A673 (cell line): ENCODE data around the gene APBA3. TPM values are rescaled to one million over a fixed set of nuclear protein-coding genes. Genes with fewer than 3 reads are reported as not detected.

ENCODE experiments used
- BruUV-seq: library from RNA; stranded (reverse); fragments of 400-500 nt; replicated peaks from 2 replicates; lab custom pipeline; 2021; lab: Mats Ljungman, UMichigan
- CTCF ChIA-PET: fragments of 300-600 bp; sonication (Branson Sonifier 250); formaldehyde crosslinking; loops from one replicate; lab custom pipeline; 2022; ENCODE audit warnings: antibody characterized with exemption; lab: Charles Lee
- POLR2A ChIA-PET: fragments of 300-600 bp; sonication (Branson Sonifier 250); formaldehyde crosslinking; loops from one replicate; lab custom pipeline; 2022; ENCODE audit warnings: antibody characterized with exemption; ENCODE audit not compliant: low non-redundant PET; lab: Charles Lee
- DNase-seq: peaks from one replicate; pipeline ENCODE4 v3.0.0-alpha.2; 2015; ENCODE audit warnings: low spot score
- H3K27ac ChIP-seq: fragments of 200-600 bp; sonication (generic); 2 replicates; pipeline ENCODE4 v1.5.1; 2016; ENCODE audit warnings: mixed run types, low read depth, mild to moderate bottlenecking, mixed read lengths, antibody characterized with exemption, low read length; ENCODE audit not compliant: poor library complexity, severe bottlenecking
- H3K27me3 ChIP-seq: fragments of 200-600 bp; sonication (generic); replicated peaks from 2 replicates; pipeline ENCODE4 v1.6.1; 2017; ENCODE audit warnings: mixed run types, low read depth, mild to moderate bottlenecking, mixed read lengths, antibody characterized with exemption, low read length; ENCODE audit not compliant: insufficient read depth, poor library complexity
- H3K36me3 ChIP-seq: fragments of 200-600 bp; sonication (generic); 2 replicates; pipeline ENCODE4 v1.6.1; 2016; ENCODE audit warnings: mixed run types, mild to moderate bottlenecking, mixed read lengths, antibody characterized with exemption, low read length; ENCODE audit not compliant: insufficient read depth, poor library complexity, severe bottlenecking
- H3K4me1 ChIP-seq: fragments of 200-600 bp; sonication (generic); 2 replicates; pipeline ENCODE4 v1.6.1; 2017; ENCODE audit warnings: mixed run types, mild to moderate bottlenecking, mixed read lengths, antibody characterized with exemption, low read length; ENCODE audit not compliant: insufficient read depth, poor library complexity, severe bottlenecking
- H3K4me3 ChIP-seq: fragments of 200-600 bp; sonication (generic); 2 replicates; pipeline ENCODE4 v1.5.1; 2016; ENCODE audit warnings: low read depth, mixed run types, mild to moderate bottlenecking, mixed read lengths, low read length; ENCODE audit not compliant: poor library complexity, severe bottlenecking
- H3K9me3 ChIP-seq: fragments of 200-600 bp; sonication (generic); 2 replicates; pipeline ENCODE4 v1.6.1; 2016; ENCODE audit warnings: mixed run types, low read depth, mild to moderate bottlenecking, mixed read lengths, antibody characterized with exemption, low read length; ENCODE audit not compliant: poor library complexity, severe bottlenecking
- EZH2 ChIP-seq: fragments of 200-600 bp; sonication (generic); IDR thresholded peaks from 2 replicates; pipeline ENCODE4 v1.6.1; 2017; ENCODE audit warnings: borderline replicate concordance, low read depth, mild to moderate bottlenecking, mixed read lengths, antibody characterized with exemption, low read length; ENCODE audit not compliant: poor library complexity, severe bottlenecking
- intact Hi-C: fragments of 100-400 bp; cut with micrococcal nuclease; formaldehyde crosslinking; loops from one replicate; pipeline ENCODE4 v1.10.0; 2022; ENCODE audit not compliant: unreplicated experiment
- total RNA-seq: library from RNA; stranded (reverse); gene quantifications from 2 replicates; pipeline ENCODE4 v1.2.3, GENCODE V29; 2021
- TF ChIP-seq, protein P1 (sequence below): fragments of 300-800, 200-600 bp; sonication (generic); conservative IDR thresholded peaks from 2 replicates; pipeline ENCODE4 v1.5.1; 2017; ENCODE audit warnings: low read depth, mild to moderate bottlenecking, antibody characterized with exemption, low read length, moderate library complexity, mixed read lengths

APBA3 gene
- total RNA-seq, 1 experiment from 2014 or later: 30.0 TPM

DNA sequence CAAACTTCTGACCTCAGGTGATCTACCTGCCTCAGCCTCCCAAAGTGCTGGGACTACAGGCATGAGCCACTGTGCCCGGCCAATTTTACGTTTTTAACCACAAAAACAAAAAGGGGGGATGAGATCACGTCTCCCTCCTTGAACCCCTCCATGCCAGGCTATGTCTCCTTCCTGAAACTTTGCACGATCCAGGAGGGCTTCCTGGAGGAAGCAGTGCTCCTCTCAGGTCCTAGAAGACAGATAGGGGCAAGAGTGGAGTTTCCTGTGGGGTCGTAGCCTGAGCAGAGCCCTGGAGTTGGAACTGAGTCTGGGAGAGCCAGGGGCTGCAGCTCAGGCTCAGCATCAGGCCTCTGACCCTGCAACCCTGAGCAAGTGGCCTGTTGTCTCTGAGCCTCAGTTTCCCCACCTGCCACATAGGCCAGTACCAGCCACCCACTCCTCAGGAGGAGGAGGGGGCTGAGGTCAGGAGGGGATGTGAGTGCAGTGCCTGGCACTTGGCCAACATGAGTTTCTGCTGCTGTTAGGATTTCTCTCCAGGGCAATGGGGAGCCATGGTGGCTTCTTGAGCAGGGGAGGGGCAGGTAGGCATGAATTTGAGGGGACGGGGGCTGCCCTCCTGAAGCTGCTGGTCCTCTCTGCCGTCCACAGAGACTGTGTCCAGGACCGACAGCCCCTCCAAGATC lies 16.0 kb downstream of the APBA3 start:
- ChIA-PET POLR2A (no interaction called here), CTCF (no interaction called here)
- Histone ChIP-seq H3K4me3 (no peak overlapping the region), H3K27ac (no peak overlapping the region), H3K36me3 (peaks cover 5% of the 10 kb centered on the region), H3K27me3 (no peaks in the 10 kb centered on the region), H3K4me1 (no peaks in the 10 kb centered on the region), H3K9me3 (no peaks in the 10 kb centered on the region)
- no peak for DNase-seq
- BruUV-seq: no TSS peak
- intact Hi-C loops: no loop called here
- TF ChIP-seq EZH2: no peak
- TF ChIP-seq, protein P1, sequence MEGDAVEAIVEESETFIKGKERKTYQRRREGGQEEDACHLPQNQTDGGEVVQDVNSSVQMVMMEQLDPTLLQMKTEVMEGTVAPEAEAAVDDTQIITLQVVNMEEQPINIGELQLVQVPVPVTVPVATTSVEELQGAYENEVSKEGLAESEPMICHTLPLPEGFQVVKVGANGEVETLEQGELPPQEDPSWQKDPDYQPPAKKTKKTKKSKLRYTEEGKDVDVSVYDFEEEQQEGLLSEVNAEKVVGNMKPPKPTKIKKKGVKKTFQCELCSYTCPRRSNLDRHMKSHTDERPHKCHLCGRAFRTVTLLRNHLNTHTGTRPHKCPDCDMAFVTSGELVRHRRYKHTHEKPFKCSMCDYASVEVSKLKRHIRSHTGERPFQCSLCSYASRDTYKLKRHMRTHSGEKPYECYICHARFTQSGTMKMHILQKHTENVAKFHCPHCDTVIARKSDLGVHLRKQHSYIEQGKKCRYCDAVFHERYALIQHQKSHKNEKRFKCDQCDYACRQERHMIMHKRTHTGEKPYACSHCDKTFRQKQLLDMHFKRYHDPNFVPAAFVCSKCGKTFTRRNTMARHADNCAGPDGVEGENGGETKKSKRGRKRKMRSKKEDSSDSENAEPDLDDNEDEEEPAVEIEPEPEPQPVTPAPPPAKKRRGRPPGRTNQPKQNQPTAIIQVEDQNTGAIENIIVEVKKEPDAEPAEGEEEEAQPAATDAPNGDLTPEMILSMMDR: no peak

DNA sequence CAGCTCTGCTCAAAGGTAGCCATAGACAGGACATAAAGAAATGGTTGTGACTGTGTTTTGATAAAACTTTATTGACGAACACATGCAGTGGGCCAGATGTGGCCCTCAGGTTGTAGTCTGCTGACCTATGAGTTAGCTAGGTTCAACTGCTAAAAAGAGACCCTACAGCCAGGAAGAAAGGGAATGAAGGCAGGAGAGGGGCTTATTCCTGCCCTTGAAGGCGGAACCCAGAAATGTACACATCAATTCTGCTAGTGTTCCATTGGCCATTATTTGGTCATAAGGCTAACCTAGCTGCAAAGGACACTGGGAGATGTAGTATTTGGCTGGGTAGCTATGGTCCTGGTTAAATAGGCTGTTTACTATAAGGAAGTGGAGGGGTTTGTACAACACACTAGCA lies 18.0 kb downstream of the APBA3 start:
- H3K27me3 ChIP-seq: no peaks in the 10 kb centered on the region
- ChIA-PET CTCF (no interaction called here), POLR2A (no interaction called here)
- no peaks in the 10 kb centered on the region for H3K4me1 ChIP-seq
- peak; percentile 51 for DNase-seq
- BruUV-seq: no TSS peak
- no peaks in the 10 kb centered on the region for H3K36me3 ChIP-seq
- no peaks in the 10 kb centered on the region for H3K9me3 ChIP-seq
- no peak overlapping the region for H3K27ac ChIP-seq
- no peak overlapping the region for H3K4me3 ChIP-seq
- TF ChIP-seq, protein P1: no peak
- no peak for TF ChIP-seq EZH2
- intact Hi-C loops: no loop called here

DNA sequence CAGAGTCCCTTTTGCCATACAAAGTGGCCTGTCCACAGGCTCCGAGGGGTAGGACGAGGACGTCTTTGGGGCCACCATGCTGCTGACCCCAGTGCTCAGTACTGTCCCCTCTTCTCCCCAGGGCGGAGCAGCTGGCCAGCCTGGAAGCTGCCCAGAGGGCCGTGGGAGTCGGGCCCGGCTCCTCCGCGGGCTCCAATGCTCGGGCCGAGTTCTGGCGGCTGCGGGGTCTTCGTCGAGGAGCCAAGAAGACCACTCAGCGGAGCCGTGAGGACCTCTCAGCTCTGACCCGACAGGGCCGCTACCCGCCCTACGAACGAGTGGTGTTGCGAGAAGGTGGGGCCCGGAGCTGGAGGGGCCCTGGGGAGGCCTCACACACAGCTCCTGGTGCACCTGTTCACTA lies 21.1 kb downstream of the APBA3 start:
- CTCF ChIA-PET: no interaction called here
- Histone ChIP-seq H3K27me3 (no peaks in the 10 kb centered on the region), H3K4me3 (no peak overlapping the region), H3K9me3 (no peaks in the 10 kb centered on the region), H3K27ac (no peak overlapping the region), H3K4me1 (no peaks in the 10 kb centered on the region), H3K36me3 (no peaks in the 10 kb centered on the region)
- DNase-seq: no peak
- no TSS peak for BruUV-seq
- no peak for TF ChIP-seq EZH2
- TF ChIP-seq, protein P1: no peak
- intact Hi-C loops: no loop called here
- POLR2A ChIA-PET: no interaction called here
